Stimulated activated memory B cell treated with anti-CD40 and anti-IgM and Interleukin-4, amounts not matched to agents 10 μg/mL and 1 μg/mL and 100 μg/mL, for 72 hours (primary cell): ENCODE data around the gene NOS1.
"Not testable (repeated sequence)": the region's sequence is repeated elsewhere in the genome, so short reads cannot be mapped to it uniquely, and the experiment has no call there.

ENCODE experiments used
- ATAC-seq: fragments of 150-1000 bp; cut with Tn5 transposase; 2 replicates; pipeline ENCODE4 v1.10.0; 2021
- H3K27ac Mint-ChIP-seq: one replicate; pipeline ENCODE4 v1.8.0; 2022; ENCODE audit warnings: mild to moderate bottlenecking, mixed read lengths
- H3K27me3 Mint-ChIP-seq: one replicate; pipeline ENCODE4 v1.8.0; 2022; ENCODE audit warnings: mixed read lengths
- H3K36me3 Mint-ChIP-seq: one replicate; pipeline ENCODE4 v1.8.0; 2022; ENCODE audit warnings: mixed read lengths
- H3K4me1 Mint-ChIP-seq: one replicate; pipeline ENCODE4 v1.8.0; 2022; ENCODE audit warnings: mixed read lengths
- H3K4me3 Mint-ChIP-seq: one replicate; pipeline ENCODE4 v1.8.0; 2022; ENCODE audit warnings: mild to moderate bottlenecking, moderate library complexity, mixed read lengths
- H3K9me3 Mint-ChIP-seq: one replicate; pipeline ENCODE4 v1.8.0; 2022; ENCODE audit warnings: mixed read lengths

The NOS1 gene

GRCh38 chr12:117199956-117200744, 161.3 kb downstream of the NOS1 start:
- not testable (repeated sequence) for H3K27ac Mint-ChIP-seq, H3K4me1 Mint-ChIP-seq, H3K36me3 Mint-ChIP-seq, H3K9me3 Mint-ChIP-seq, H3K4me3 Mint-ChIP-seq, ATAC-seq
- H3K27me3 Mint-ChIP-seq = peaks cover 50% of the 10 kb centered on the region

- ATAC-seq, H3K36me3 Mint-ChIP-seq, H3K27ac Mint-ChIP-seq, H3K4me1 Mint-ChIP-seq, H3K9me3 Mint-ChIP-seq, H3K4me3 Mint-ChIP-seq: not testable (repeated sequence)
- H3K27me3 Mint-ChIP-seq = peaks cover 45% of the 10 kb centered on the region
Observed at GRCh38 chr12:117196334-117196733, 165.1 kb downstream of the NOS1 start.

- ATAC-seq, H3K4me1 Mint-ChIP-seq, H3K27ac Mint-ChIP-seq, H3K9me3 Mint-ChIP-seq, H3K4me3 Mint-ChIP-seq, H3K36me3 Mint-ChIP-seq: not testable (repeated sequence)
- H3K27me3 Mint-ChIP-seq = peaks cover 34% of the 10 kb centered on the region
Observed at GRCh38 chr12:117195027-117195426, 166.4 kb downstream of the NOS1 start.

GRCh38 chr12:117193903-117194302, 167.5 kb downstream of the NOS1 start:
- Mint-ChIP-seq H3K9me3 (no peaks in the 10 kb centered on the region), H3K27me3 (peaks cover 31% of the 10 kb centered on the region), H3K36me3 (no peaks in the 10 kb centered on the region), H3K4me1 (peaks cover 8% of the 10 kb centered on the region), H3K27ac (no peak overlapping the region), H3K4me3 (no peak overlapping the region)
- no peak for ATAC-seq

GRCh38 chr12:117192581-117192980, 168.8 kb downstream of the NOS1 start:
- not testable (repeated sequence) for H3K9me3 Mint-ChIP-seq, H3K4me3 Mint-ChIP-seq, ATAC-seq, H3K27ac Mint-ChIP-seq, H3K36me3 Mint-ChIP-seq
- peaks cover 18% of the 10 kb centered on the region for H3K4me1 Mint-ChIP-seq
- H3K27me3 Mint-ChIP-seq = peaks cover 19% of the 10 kb centered on the region

GRCh38 chr12:117192057-117192456, 169.4 kb downstream of the NOS1 start:
- ATAC-seq = no peak
- no peaks in the 10 kb centered on the region for H3K9me3 Mint-ChIP-seq
- H3K4me3 Mint-ChIP-seq = no peak overlapping the region
- peaks cover 21% of the 10 kb centered on the region for H3K4me1 Mint-ChIP-seq
- H3K27ac Mint-ChIP-seq = no peak overlapping the region
- H3K36me3 Mint-ChIP-seq = peaks cover 6% of the 10 kb centered on the region
- H3K27me3 Mint-ChIP-seq = peaks cover 13% of the 10 kb centered on the region

- Mint-ChIP-seq H3K27ac (peak within 1 kb of the TSS; percentile 83), H3K4me1 (peaks cover 21% of the 10 kb centered on the region), H3K36me3 (peaks cover 7% of the 10 kb centered on the region), H3K9me3 (no peaks in the 10 kb centered on the region), H3K27me3 (peaks cover 10% of the 10 kb centered on the region), H3K4me3 (peak within 1 kb of the TSS; percentile 89)
- peak; percentile 96 for ATAC-seq
Observed at GRCh38 chr12:117190210-117190781, 171.1 kb downstream of the NOS1 start, which contains the start of gene FBXO21. TSS of gene FBXO21 (minus strand) at chr12:117190470. CDS start at chr12:117190456, 14 bp downstream.

- Mint-ChIP-seq H3K27me3 (peaks cover 5% of the 10 kb centered on the region), H3K36me3 (peaks cover 12% of the 10 kb centered on the region), H3K27ac (peak overlapping the region; percentile 83), H3K4me3 (peak overlapping the region; percentile 89), H3K4me1 (peaks cover 21% of the 10 kb centered on the region), H3K9me3 (no peaks in the 10 kb centered on the region)
- peak; percentile 71 for ATAC-seq
Observed at GRCh38 chr12:117189725-117190209, 171.7 kb downstream of the NOS1 start.

- peaks cover 21% of the 10 kb centered on the region for H3K4me1 Mint-ChIP-seq
- H3K9me3 Mint-ChIP-seq = no peaks in the 10 kb centered on the region
- peak overlapping the region; percentile 83 for H3K27ac Mint-ChIP-seq
- H3K27me3 Mint-ChIP-seq = no peaks in the 10 kb centered on the region
- H3K4me3 Mint-ChIP-seq = peak overlapping the region; percentile 89
- no peak for ATAC-seq
- H3K36me3 Mint-ChIP-seq = peaks cover 18% of the 10 kb centered on the region
Observed at GRCh38 chr12:117188961-117189724, 172.3 kb downstream of the NOS1 start.

GRCh38 chr12:117188121-117188665, 173.2 kb downstream of the NOS1 start:
- H3K27ac Mint-ChIP-seq = peak overlapping the region; percentile 83
- no peak for ATAC-seq
- peaks cover 21% of the 10 kb centered on the region for H3K4me1 Mint-ChIP-seq
- H3K36me3 Mint-ChIP-seq = peaks cover 28% of the 10 kb centered on the region
- no peaks in the 10 kb centered on the region for H3K27me3 Mint-ChIP-seq
- H3K4me3 Mint-ChIP-seq = peak overlapping the region; percentile 89
- no peaks in the 10 kb centered on the region for H3K9me3 Mint-ChIP-seq

- H3K4me3 Mint-ChIP-seq = no peak overlapping the region
Observed at GRCh38 chr12:117187421-117187820, 174.0 kb downstream of the NOS1 start.

GRCh38 chr12:117182866-117183265, 178.6 kb downstream of the NOS1 start:
- Mint-ChIP-seq H3K27me3 (no peaks in the 10 kb centered on the region), H3K9me3 (no peaks in the 10 kb centered on the region), H3K4me3 (no peak overlapping the region), H3K4me1 (peaks cover 13% of the 10 kb centered on the region), H3K27ac (no peak overlapping the region), H3K36me3 (peaks cover 72% of the 10 kb centered on the region)
- ATAC-seq = no peak

More at GRCh38 chr12:117187421-117187820, 174.0 kb downstream of the NOS1 start:
- H3K9me3 Mint-ChIP-seq = no peaks in the 10 kb centered on the region
- no peak for ATAC-seq
- peaks cover 28% of the 10 kb centered on the region for H3K36me3 Mint-ChIP-seq
- peaks cover 21% of the 10 kb centered on the region for H3K4me1 Mint-ChIP-seq
- no peaks in the 10 kb centered on the region for H3K27me3 Mint-ChIP-seq
- no peak overlapping the region for H3K27ac Mint-ChIP-seq

- peaks cover 75% of the 10 kb centered on the region for H3K36me3 Mint-ChIP-seq
- not testable (repeated sequence) for H3K4me3 Mint-ChIP-seq, H3K27me3 Mint-ChIP-seq, H3K9me3 Mint-ChIP-seq, ATAC-seq, H3K27ac Mint-ChIP-seq, H3K4me1 Mint-ChIP-seq
Observed at GRCh38 chr12:117181468-117181843, 180.0 kb downstream of the NOS1 start.

- Mint-ChIP-seq H3K4me3 (no peak overlapping the region), H3K27me3 (no peaks in the 10 kb centered on the region), H3K9me3 (no peaks in the 10 kb centered on the region), H3K27ac (no peak overlapping the region), H3K36me3 (peaks cover 81% of the 10 kb centered on the region), H3K4me1 (peaks cover 14% of the 10 kb centered on the region)
- no peak for ATAC-seq
Observed at GRCh38 chr12:117180758-117181467, 180.5 kb downstream of the NOS1 start.
